MCF 10A (cell line): ENCODE results near the gene NME2. TPM values are rescaled to one million over a fixed set of nuclear protein-coding genes. Genes with fewer than 3 reads are reported as not detected.

Experiments used
- BruUV-seq: library from RNA; stranded (reverse); fragments of 400-500 nt; replicated peaks from 2 replicates; lab custom pipeline; 2021; lab: Mats Ljungman, UMichigan
- CTCF ChIA-PET: fragments of 300-600 bp; sonication (Branson Sonifier 250); formaldehyde crosslinking; extraction: SDS; loops from one replicate; lab custom pipeline; 2021; ENCODE audit warnings: antibody characterized with exemption, inconsistent platforms; lab: Yijun Ruan, JAX
- POLR2A ChIA-PET: fragments of 300-600, 350-650 bp; sonication (Branson Sonifier 250); formaldehyde crosslinking; extraction: SDS; loops from one replicate; lab custom pipeline; 2020; ENCODE audit warnings: antibody characterized with exemption, inconsistent platforms; lab: Yijun Ruan, JAX
- DNase-seq: peaks from one replicate; pipeline ENCODE4 v3.0.0-alpha.2; 2018; ENCODE audit not compliant: unreplicated experiment
- H3K27ac Mint-ChIP-seq: one replicate; pipeline ENCODE4 v1.8.0; 2022; ENCODE audit warnings: mild to moderate bottlenecking, low read depth, mixed read lengths; ENCODE audit not compliant: unreplicated experiment
- H3K27me3 Mint-ChIP-seq: one replicate; pipeline ENCODE4 v1.8.0; 2022; ENCODE audit warnings: mixed read lengths; ENCODE audit not compliant: insufficient read depth, unreplicated experiment
- H3K36me3 Mint-ChIP-seq: one replicate; pipeline ENCODE4 v1.8.0; 2022; ENCODE audit warnings: mild to moderate bottlenecking, moderate library complexity, mixed read lengths; ENCODE audit not compliant: insufficient read depth, unreplicated experiment
- H3K4me1 Mint-ChIP-seq: one replicate; pipeline ENCODE4 v1.8.0; 2022; ENCODE audit warnings: mixed read lengths; ENCODE audit not compliant: insufficient read depth, unreplicated experiment
- H3K4me3 Mint-ChIP-seq: one replicate; pipeline ENCODE4 v1.8.0; 2022; ENCODE audit warnings: mild to moderate bottlenecking, moderate library complexity, mixed read lengths; ENCODE audit not compliant: unreplicated experiment
- H3K9me3 Mint-ChIP-seq: one replicate; pipeline ENCODE4 v1.8.0; 2022; ENCODE audit warnings: mixed read lengths; ENCODE audit not compliant: unreplicated experiment
- CTCF ChIP-seq: fragments of 200-600 bp; IDR thresholded peaks from one replicate; pipeline ENCODE4 v1.8.0; 2022; ENCODE audit warnings: antibody characterized with exemption, mild to moderate bottlenecking; ENCODE audit not compliant: unreplicated experiment
- intact Hi-C: fragments of 100-400 bp; cut with micrococcal nuclease; formaldehyde crosslinking; loops from 2 replicates; pipeline ENCODE4 v1.14.1; 2022
- total RNA-seq: library from RNA; stranded (reverse); gene quantifications from 2 replicates; pipeline ENCODE4 v1.2.3, GENCODE V29; 2022

Gene NME2
- total RNA-seq, 1 experiment from 2014 or later, result 1,033 TPM

- H3K27ac Mint-ChIP-seq, result no peak overlapping the region
- CTCF ChIA-PET, result no interaction called here
- no peaks in the 10 kb centered on the region for H3K27me3 Mint-ChIP-seq
- H3K4me1 Mint-ChIP-seq, result no peaks in the 10 kb centered on the region
- H3K4me3 Mint-ChIP-seq, result no peak overlapping the region
- intact Hi-C loops, result no loop called here
- H3K36me3 Mint-ChIP-seq, result peaks cover 69% of the 10 kb centered on the region
- no peak for DNase-seq
- POLR2A ChIA-PET, result interaction anchor here (0.6 kb wide), 1 partner anchor 21 kb away, joined by 4 read pairs; no protein-coding TSS in a partner anchor
- no peak for TF ChIP-seq CTCF
- no TSS peak for BruUV-seq
- no peaks in the 10 kb centered on the region for H3K9me3 Mint-ChIP-seq
Measured at GRCh38 chr17:51221322-51221721, 55.1 kb downstream of the NME2 start.

Other genes with a start within 250 kb of the NME2 start
- gene SPAG9, start 45.5 kb upstream of the NME2 start, total RNA-seq, result 78.5 and 93.9 TPM in 2 replicates
- 268 and 324 TPM in 2 replicates for gene NME1, start 12.9 kb upstream of the NME2 start, total RNA-seq
- gene MBTD1, start 93.6 kb downstream of the NME2 start, total RNA-seq, result 7.4 and 7.7 TPM in 2 replicates
- 25.3 and 27.8 TPM in 2 replicates for gene UTP18, start 94.1 kb downstream of the NME2 start, total RNA-seq